Testis (tissue), 3 donors: ENCODE data around the gene COX7B2. TPM values are rescaled to one million over a fixed set of nuclear protein-coding genes. Genes with fewer than 3 reads are reported as not detected.
A peak's percentile ranks its signal among the peaks of the same experiment; 100 is the strongest.

Source experiments
- DNase-seq: peaks from one replicate; pipeline ENCODE4 v3.0.0-alpha.2; 2019
- H3K27ac ChIP-seq, 2 donors: fragments of 200-600 bp; sonication (generic); one replicate each; pipeline ENCODE4 v1.5.1; 2019
- H3K27me3 ChIP-seq: fragments of 200-600 bp; sonication (generic); one replicate; pipeline ENCODE4 v1.5.1; 2019
- H3K36me3 ChIP-seq: fragments of 200-600 bp; sonication (generic); one replicate; pipeline ENCODE4 v1.5.1; 2017; ENCODE audit warnings: low read depth; ENCODE audit errors: missing control alignments
- H3K4me1 ChIP-seq: fragments of 200-600 bp; sonication (generic); one replicate; pipeline ENCODE4 v1.5.1; 2019
- H3K4me3 ChIP-seq, 2 donors: fragments of 200-600 bp; sonication (generic); one replicate each; pipeline ENCODE4 v1.5.1; 2017 to 2019
- H3K9me3 ChIP-seq: fragments of 200-600 bp; sonication (generic); one replicate; pipeline ENCODE4 v1.5.1; 2017
- POLR2A ChIP-seq: fragments of 450-650 bp; IDR thresholded peaks from one replicate; pipeline ENCODE4 v1.6.1; 2017; ENCODE audit warnings: antibody characterized with exemption, mild to moderate bottlenecking, moderate library complexity
- WGBS, 2 donors: methylation state at CpG; one replicate each; pipeline ENCODE4 v1.1.5; 2018; 5-methylcytosine and 5-hydroxymethylcytosine counted together
- intact Hi-C: fragments of 100-400 bp; cut with DNase I; formaldehyde crosslinking; loops from one replicate; pipeline ENCODE4 v1.15.1; 2023; ENCODE audit warnings: low total_unique reads
- polyA plus RNA-seq: library from polyadenylated mRNA; stranded (reverse); fragments of 350-450 nt; fragmentation: Illumina TruSeq; extraction: RNeasy Lipid Tissue Mini Kit (QIAGEN cat#74804); gene quantifications from one replicate; pipeline ENCODE4 v1.2.3, GENCODE V29; 2014; ENCODE audit warnings: low read depth, low replicate concordance; ENCODE audit not compliant: insufficient read depth
- total RNA-seq, 2 donors: library from RNA; depleted of rRNA; stranded (reverse); fragments of >200 nt; gene quantifications; one replicate each; pipeline ENCODE4 v1.2.3, GENCODE V29; 2016
- TF ChIP-seq, protein P1 (sequence below), 3 experiments: fragments of 450-650 bp in 2 of 3; fragments of 200-600 bp in 1 of 3; sonication (generic) in 1 of 3; IDR thresholded peaks; one replicate each; pipeline ENCODE4 v1.5.1; 2016 to 2019; ENCODE audit warnings: antibody characterized with exemption in 3 of 3, mild to moderate bottlenecking in 2 of 3, moderate library complexity in 1 of 3

The COX7B2 gene
- total and polyA plus RNA-seq, 3 donors from 2014 or later, result 14.3 to 199 (median 17.0) TPM

DNA sequence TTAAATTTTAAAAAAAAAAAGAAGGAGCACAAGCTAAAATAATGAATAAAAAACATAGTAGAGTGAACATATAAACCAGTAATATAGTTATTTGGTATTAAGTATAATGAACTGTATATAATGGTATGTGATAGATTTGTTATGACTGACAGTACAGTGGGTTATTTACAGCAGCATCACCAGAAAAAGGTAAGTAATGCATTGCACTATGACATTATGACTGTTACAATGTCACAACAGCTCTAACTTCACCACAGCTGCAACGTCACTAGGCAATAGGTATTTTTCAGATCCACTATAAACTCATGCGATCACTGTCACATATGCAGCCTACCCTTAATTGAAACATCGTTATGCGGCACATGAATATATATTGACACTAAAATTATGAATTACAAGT is 72.5 kb downstream of the COX7B2 start:
- Histone ChIP-seq H3K27me3 (no peaks in the 10 kb centered on the region), H3K9me3 (no peaks in the 10 kb centered on the region), H3K4me1 (no peaks in the 10 kb centered on the region), H3K4me3 (no peak overlapping the region), H3K27ac (no peak overlapping the region), H3K36me3 (no peaks in the 10 kb centered on the region)
- TF ChIP-seq, protein P1, sequence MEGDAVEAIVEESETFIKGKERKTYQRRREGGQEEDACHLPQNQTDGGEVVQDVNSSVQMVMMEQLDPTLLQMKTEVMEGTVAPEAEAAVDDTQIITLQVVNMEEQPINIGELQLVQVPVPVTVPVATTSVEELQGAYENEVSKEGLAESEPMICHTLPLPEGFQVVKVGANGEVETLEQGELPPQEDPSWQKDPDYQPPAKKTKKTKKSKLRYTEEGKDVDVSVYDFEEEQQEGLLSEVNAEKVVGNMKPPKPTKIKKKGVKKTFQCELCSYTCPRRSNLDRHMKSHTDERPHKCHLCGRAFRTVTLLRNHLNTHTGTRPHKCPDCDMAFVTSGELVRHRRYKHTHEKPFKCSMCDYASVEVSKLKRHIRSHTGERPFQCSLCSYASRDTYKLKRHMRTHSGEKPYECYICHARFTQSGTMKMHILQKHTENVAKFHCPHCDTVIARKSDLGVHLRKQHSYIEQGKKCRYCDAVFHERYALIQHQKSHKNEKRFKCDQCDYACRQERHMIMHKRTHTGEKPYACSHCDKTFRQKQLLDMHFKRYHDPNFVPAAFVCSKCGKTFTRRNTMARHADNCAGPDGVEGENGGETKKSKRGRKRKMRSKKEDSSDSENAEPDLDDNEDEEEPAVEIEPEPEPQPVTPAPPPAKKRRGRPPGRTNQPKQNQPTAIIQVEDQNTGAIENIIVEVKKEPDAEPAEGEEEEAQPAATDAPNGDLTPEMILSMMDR (IDR thresholded peaks at IDR 0.05), result no peak
- TF ChIP-seq POLR2A, result no peak
- intact Hi-C loops, result no loop called here
- no peak for DNase-seq
- 93 to 94% methylated on average over 4 of the region's 4 CpGs for WGBS, 2 donors

DNA sequence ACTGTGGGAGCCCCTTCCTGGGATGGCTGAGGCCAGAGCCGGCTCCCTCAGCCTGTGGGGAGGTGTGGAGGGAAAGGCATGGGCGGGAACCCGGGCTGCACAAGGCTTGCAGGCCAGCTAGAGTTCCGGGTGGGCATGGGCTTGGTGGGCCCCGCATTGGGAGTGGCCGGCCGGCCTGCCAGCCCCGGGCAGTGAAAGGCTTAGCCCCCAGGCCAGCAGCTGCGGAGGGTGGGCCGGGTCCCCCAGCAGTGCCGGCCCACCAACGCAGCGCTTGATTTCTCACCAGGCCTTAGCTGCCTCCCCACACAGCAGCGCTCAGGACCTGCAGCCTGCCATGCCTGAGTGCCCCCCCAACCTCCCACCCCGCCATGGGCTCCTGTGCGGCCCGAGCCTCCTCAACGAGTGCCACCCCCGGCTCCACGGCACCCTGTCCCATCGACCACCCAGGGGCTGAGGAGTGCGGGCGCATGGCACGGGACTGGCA is 78.0 kb downstream of the COX7B2 start:
- H3K4me1 ChIP-seq, result no peaks in the 10 kb centered on the region
- H3K4me3 ChIP-seq, result peak overlapping the region; percentile 12 to 30
- intact Hi-C loops, result no loop called here
- 61 to 66% methylated on average over 9 to 18 of the region's 24 CpGs for WGBS, 2 donors
- H3K9me3 ChIP-seq, result no peaks in the 10 kb centered on the region
- TF ChIP-seq, protein P1 (IDR thresholded peaks at IDR 0.05), result no peak
- no peak for TF ChIP-seq POLR2A
- H3K27ac ChIP-seq, result no peak overlapping the region
- H3K27me3 ChIP-seq, result no peaks in the 10 kb centered on the region
- H3K36me3 ChIP-seq, result no peaks in the 10 kb centered on the region
- no peak for DNase-seq

DNA sequence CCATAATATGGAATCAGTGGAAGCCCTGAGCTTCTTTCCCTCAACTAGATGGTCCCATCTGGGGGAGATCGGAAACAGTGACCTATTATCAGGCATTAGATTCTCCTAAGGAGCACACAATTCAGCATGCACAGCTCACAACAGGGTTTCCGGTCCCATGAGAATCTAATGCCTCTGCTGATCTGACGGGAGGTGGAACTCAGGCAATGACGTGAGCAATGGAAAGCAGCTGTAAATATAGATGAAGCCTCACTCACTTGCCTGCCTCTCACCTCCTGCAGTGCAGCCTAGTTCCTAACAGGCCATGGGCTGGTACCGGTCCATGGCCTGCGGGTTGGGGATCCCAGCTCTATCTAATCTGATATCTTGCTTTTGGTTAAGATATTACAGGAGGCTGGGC is 88.9 kb downstream of the COX7B2 start:
- intact Hi-C loops, result no loop called here
- H3K27ac ChIP-seq, result no peak overlapping the region
- no peak for DNase-seq
- TF ChIP-seq, protein P1 (IDR thresholded peaks at IDR 0.05), result no peak
- no peak for TF ChIP-seq POLR2A
- WGBS, 2 donors, result 85 to 87% methylated on average over 4 to 6 of the region's 6 CpGs
- H3K36me3 ChIP-seq, result no peaks in the 10 kb centered on the region
- H3K4me1 ChIP-seq, result no peaks in the 10 kb centered on the region
- H3K4me3 ChIP-seq, result no peak overlapping the region
- no peaks in the 10 kb centered on the region for H3K27me3 ChIP-seq
- H3K9me3 ChIP-seq, result no peaks in the 10 kb centered on the region

DNA sequence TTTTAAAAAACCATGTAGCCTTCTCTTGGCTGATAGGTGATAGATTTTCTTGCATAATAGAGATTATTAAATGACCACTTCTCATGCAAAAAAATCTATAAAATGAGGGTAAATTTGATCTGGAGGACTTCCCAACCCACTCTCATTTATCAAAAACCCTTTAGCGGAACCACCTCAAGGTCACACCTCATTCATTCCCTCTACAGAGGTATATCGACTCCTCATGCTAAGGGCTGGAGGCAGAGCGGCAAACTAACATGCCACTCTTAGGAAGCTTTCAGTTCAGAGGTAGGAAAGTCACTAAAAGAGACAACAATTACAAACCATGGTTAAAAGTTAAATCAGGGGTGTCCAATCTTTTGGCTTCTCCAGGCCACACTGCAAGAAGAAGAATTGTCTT is 90.0 kb downstream of the COX7B2 start:
- Histone ChIP-seq H3K9me3 (no peaks in the 10 kb centered on the region), H3K27ac (no peak overlapping the region), H3K36me3 (no peaks in the 10 kb centered on the region), H3K4me3 (no peak overlapping the region), H3K4me1 (no peaks in the 10 kb centered on the region), H3K27me3 (no peaks in the 10 kb centered on the region)
- 90 to 92% methylated on average over 3 of the region's 3 CpGs for WGBS, 2 donors
- TF ChIP-seq, protein P1 (IDR thresholded peaks at IDR 0.05), result no peak
- no peak for TF ChIP-seq POLR2A
- no peak for DNase-seq
- intact Hi-C loops, result no loop called here

DNA sequence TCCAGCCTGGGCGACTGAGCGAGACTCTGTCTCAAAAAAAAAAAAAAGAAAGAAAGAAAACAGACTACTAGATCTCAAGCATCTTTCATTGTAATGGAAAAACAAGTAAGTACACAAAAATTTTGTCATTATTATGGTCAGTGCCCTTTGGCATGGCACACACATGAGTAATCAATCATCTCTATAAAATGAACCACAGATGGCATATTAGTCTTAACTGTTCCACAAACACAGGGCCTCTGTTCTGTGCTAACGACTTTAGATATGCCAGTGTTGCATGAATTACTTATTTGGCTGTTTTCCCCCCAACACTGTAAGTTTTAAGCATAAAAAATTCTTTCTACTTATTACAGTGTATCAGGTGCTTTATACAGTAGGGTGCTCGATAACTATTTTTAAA is 90.4 kb downstream of the COX7B2 start:
- TF ChIP-seq, protein P1 (IDR thresholded peaks at IDR 0.05), result no peak
- TF ChIP-seq POLR2A, result no peak
- intact Hi-C loops, result no loop called here
- H3K27me3 ChIP-seq, result no peaks in the 10 kb centered on the region
- H3K9me3 ChIP-seq, result no peaks in the 10 kb centered on the region
- no peaks in the 10 kb centered on the region for H3K36me3 ChIP-seq
- no peaks in the 10 kb centered on the region for H3K4me1 ChIP-seq
- H3K27ac ChIP-seq, result no peak overlapping the region
- 66 to 73% methylated on average over 4 of the region's 4 CpGs for WGBS, 2 donors
- DNase-seq, result no peak
- no peak overlapping the region for H3K4me3 ChIP-seq
